ENCODE data around the gene MAN2A2.

Gene MAN2A2

GRCh38 chr15:90950676-90951075 is 47.6 kb downstream of the MAN2A2 start:
- CTCF ChIA-PET: no interaction called here
- Mint-ChIP-seq H3K9me3 (no peaks in the 10 kb centered on the region), H3K36me3 (peaks cover 50% of the 10 kb centered on the region), H3K27ac (no peak overlapping the region), H3K27me3 (no peaks in the 10 kb centered on the region), H3K4me3 (no peak overlapping the region), H3K4me1 (peaks cover 12% of the 10 kb centered on the region)
- DNase-seq: no peak

GRCh38 chr15:90952901-90953677 is 50.0 kb downstream of the MAN2A2 start:
- Mint-ChIP-seq H3K4me1 (peaks cover 27% of the 10 kb centered on the region), H3K27me3 (no peaks in the 10 kb centered on the region), H3K9me3 (no peaks in the 10 kb centered on the region), H3K36me3 (peaks cover 41% of the 10 kb centered on the region), H3K27ac (peak overlapping the region; percentile 29), H3K4me3 (no peak overlapping the region)
- no peak for DNase-seq
- CTCF ChIA-PET: interaction anchor here (6.9 kb wide), 1 partner anchor 19 kb away, joined by 77 read pairs; the partner anchor contains the start of genes HDDC3 and UNC45A

- Mint-ChIP-seq H3K36me3 (peaks cover 34% of the 10 kb centered on the region), H3K9me3 (no peaks in the 10 kb centered on the region), H3K4me1 (peaks cover 27% of the 10 kb centered on the region), H3K27me3 (no peaks in the 10 kb centered on the region), H3K27ac (peak overlapping the region; percentile 96), H3K4me3 (peak overlapping the region; percentile 85)
- DNase-seq: no peak
- CTCF ChIA-PET: interaction anchor here (5.5 to 6.9 kb wide), 2 partner anchors 20 to 95 kb away, joined by 44 to 77 read pairs; partner anchors contain the start of genes HDDC3 and UNC45A
These were observed 51.0 kb downstream of the MAN2A2 start for GRCh38 chr15:90953947-90954711.

- H3K36me3 Mint-ChIP-seq: peaks cover 38% of the 10 kb centered on the region
- peaks cover 27% of the 10 kb centered on the region for H3K4me1 Mint-ChIP-seq
- CTCF ChIA-PET: interaction anchor here (0.6 to 6.9 kb wide), 10 partner anchors 11 to 1863 kb away, joined by 3 to 77 read pairs (median 7); partner anchors contain the start of genes HDDC3 and UNC45A
- no peaks in the 10 kb centered on the region for H3K9me3 Mint-ChIP-seq
- peak; percentile 96 for DNase-seq
- H3K4me3 Mint-ChIP-seq: peak within 1 kb of the TSS; percentile 85
- H3K27ac Mint-ChIP-seq: peak within 1 kb of the TSS; percentile 96
- no peaks in the 10 kb centered on the region for H3K27me3 Mint-ChIP-seq
These were observed 51.9 kb downstream of the MAN2A2 start, which contains the start of gene RCCD1 for GRCh38 chr15:90954712-90955623. TSS of gene RCCD1 (plus strand) at chr15:90954884. CDS start at chr15:90956735, 1,851 bp downstream.

GRCh38 chr15:90955624-90956273 is 52.6 kb downstream of the MAN2A2 start:
- CTCF ChIA-PET: interaction anchor here (0.5 to 6.9 kb wide), 20 partner anchors 11 to 316 kb away, joined by 3 to 77 read pairs (median 6); partner anchors contain the start of genes HDDC3, UNC45A and VPS33B
- peak overlapping the region; percentile 85 for H3K4me3 Mint-ChIP-seq
- H3K9me3 Mint-ChIP-seq: no peaks in the 10 kb centered on the region
- H3K27ac Mint-ChIP-seq: peak overlapping the region; percentile 96
- H3K36me3 Mint-ChIP-seq: peaks cover 41% of the 10 kb centered on the region
- H3K27me3 Mint-ChIP-seq: no peaks in the 10 kb centered on the region
- no peak for DNase-seq
- peaks cover 27% of the 10 kb centered on the region for H3K4me1 Mint-ChIP-seq

GRCh38 chr15:90956274-90957030 is 53.4 kb downstream of the MAN2A2 start:
- DNase-seq: peak; percentile 79
- Mint-ChIP-seq H3K4me1 (peaks cover 27% of the 10 kb centered on the region), H3K9me3 (no peaks in the 10 kb centered on the region), H3K27ac (peak overlapping the region; percentile 96), H3K27me3 (no peaks in the 10 kb centered on the region), H3K4me3 (peak overlapping the region; percentile 85), H3K36me3 (peaks cover 45% of the 10 kb centered on the region)
- CTCF ChIA-PET: interaction anchor here (0.5 to 6.9 kb wide), 23 partner anchors 10 to 315 kb away, joined by 3 to 77 read pairs (median 5); partner anchors contain the start of genes HDDC3, UNC45A and VPS33B

- peak overlapping the region; percentile 85 for H3K4me3 Mint-ChIP-seq
- H3K36me3 Mint-ChIP-seq: peaks cover 45% of the 10 kb centered on the region
- H3K27ac Mint-ChIP-seq: peak overlapping the region; percentile 67
- no peaks in the 10 kb centered on the region for H3K27me3 Mint-ChIP-seq
- CTCF ChIA-PET: interaction anchor here (0.7 to 6.9 kb wide), 22 partner anchors 9 to 319 kb away, joined by 3 to 77 read pairs (median 6); partner anchors contain the start of genes HDDC3, MAN2A2, UNC45A and VPS33B
- peaks cover 27% of the 10 kb centered on the region for H3K4me1 Mint-ChIP-seq
- H3K9me3 Mint-ChIP-seq: no peaks in the 10 kb centered on the region
- DNase-seq: no peak
These were observed 54.1 kb downstream of the MAN2A2 start for GRCh38 chr15:90957031-90957790.

GRCh38 chr15:90957791-90958190 is 54.7 kb downstream of the MAN2A2 start:
- DNase-seq: no peak
- Mint-ChIP-seq H3K27ac (peak overlapping the region; percentile 67), H3K4me1 (peaks cover 27% of the 10 kb centered on the region), H3K4me3 (peak overlapping the region; percentile 68), H3K9me3 (no peaks in the 10 kb centered on the region), H3K27me3 (no peaks in the 10 kb centered on the region), H3K36me3 (peaks cover 46% of the 10 kb centered on the region)
- CTCF ChIA-PET: interaction anchor here (0.7 to 6.9 kb wide), 12 partner anchors 10 to 320 kb away, joined by 3 to 77 read pairs (median 6); partner anchors contain the start of genes HDDC3, MAN2A2, UNC45A and VPS33B

- Mint-ChIP-seq H3K27me3 (no peaks in the 10 kb centered on the region), H3K4me3 (no peak overlapping the region), H3K9me3 (no peaks in the 10 kb centered on the region), H3K27ac (no peak overlapping the region), H3K36me3 (peaks cover 42% of the 10 kb centered on the region), H3K4me1 (peaks cover 20% of the 10 kb centered on the region)
- CTCF ChIA-PET: interaction anchor here (2.5 to 5.5 kb wide), 3 partner anchors 9 to 90 kb away, joined by 9 to 44 read pairs (median 31); no protein-coding TSS in a partner anchor
- no peak for DNase-seq
These were observed 56.0 kb downstream of the MAN2A2 start for GRCh38 chr15:90959028-90959595.

GRCh38 chr15:90959894-90960293 is 56.8 kb downstream of the MAN2A2 start:
- Mint-ChIP-seq H3K4me3 (no peak overlapping the region), H3K27me3 (no peaks in the 10 kb centered on the region), H3K27ac (peak overlapping the region; percentile 76), H3K9me3 (no peaks in the 10 kb centered on the region), H3K36me3 (peaks cover 40% of the 10 kb centered on the region), H3K4me1 (peaks cover 16% of the 10 kb centered on the region)
- CTCF ChIA-PET: interaction anchor here (1.1 to 5.5 kb wide), 2 partner anchors 89 to 90 kb away, joined by 6 to 44 read pairs; no protein-coding TSS in a partner anchor
- DNase-seq: no peak

GRCh38 chr15:90960298-90961091 is 57.4 kb downstream of the MAN2A2 start:
- H3K27ac Mint-ChIP-seq: no peak overlapping the region
- H3K4me1 Mint-ChIP-seq: peaks cover 16% of the 10 kb centered on the region
- no peak for DNase-seq
- no peaks in the 10 kb centered on the region for H3K27me3 Mint-ChIP-seq
- no peak overlapping the region for H3K4me3 Mint-ChIP-seq
- CTCF ChIA-PET: interaction anchor here (1.1 to 1.3 kb wide), 2 partner anchors 28 to 89 kb away, joined by 6 to 8 read pairs; partner anchors contain the start of gene HDDC3
- H3K9me3 Mint-ChIP-seq: no peaks in the 10 kb centered on the region
- peaks cover 43% of the 10 kb centered on the region for H3K36me3 Mint-ChIP-seq
